Measurements from ENCODE around the gene PIGU. TPM values are rescaled to one million over a fixed set of nuclear protein-coding genes. Genes with fewer than 3 reads are reported as not detected.

Gene PIGU
- total RNA-seq, 1 experiment from 2014 or later: 25.0 TPM

DNA sequence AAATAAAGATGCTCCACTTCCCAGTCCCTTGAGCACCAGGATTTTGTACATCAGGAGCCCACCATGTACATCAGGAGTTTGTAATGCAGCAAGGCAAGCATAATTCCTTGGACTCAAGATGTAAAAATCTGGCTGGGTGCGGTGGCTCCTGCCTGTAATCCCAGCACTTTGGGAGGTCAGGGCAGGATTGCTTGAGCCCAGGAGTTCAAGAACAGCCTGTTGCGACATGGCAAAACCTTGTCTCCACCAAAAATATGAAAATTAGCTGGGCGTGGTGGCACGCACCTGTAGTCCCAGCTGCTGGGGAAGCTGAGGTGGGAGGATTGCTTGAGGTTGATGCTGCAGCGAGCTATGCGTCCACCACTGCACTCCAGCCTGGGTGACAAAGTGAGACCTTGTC is 134.5 kb downstream of the PIGU start:
- no peaks in the 10 kb centered on the region for H3K4me1 ChIP-seq (replicated peaks; ENCODE audit: insufficient read depth)
- DNase-seq: no peak
- no peak overlapping the region for H2AFZ ChIP-seq
- TF ChIP-seq, protein P1, sequence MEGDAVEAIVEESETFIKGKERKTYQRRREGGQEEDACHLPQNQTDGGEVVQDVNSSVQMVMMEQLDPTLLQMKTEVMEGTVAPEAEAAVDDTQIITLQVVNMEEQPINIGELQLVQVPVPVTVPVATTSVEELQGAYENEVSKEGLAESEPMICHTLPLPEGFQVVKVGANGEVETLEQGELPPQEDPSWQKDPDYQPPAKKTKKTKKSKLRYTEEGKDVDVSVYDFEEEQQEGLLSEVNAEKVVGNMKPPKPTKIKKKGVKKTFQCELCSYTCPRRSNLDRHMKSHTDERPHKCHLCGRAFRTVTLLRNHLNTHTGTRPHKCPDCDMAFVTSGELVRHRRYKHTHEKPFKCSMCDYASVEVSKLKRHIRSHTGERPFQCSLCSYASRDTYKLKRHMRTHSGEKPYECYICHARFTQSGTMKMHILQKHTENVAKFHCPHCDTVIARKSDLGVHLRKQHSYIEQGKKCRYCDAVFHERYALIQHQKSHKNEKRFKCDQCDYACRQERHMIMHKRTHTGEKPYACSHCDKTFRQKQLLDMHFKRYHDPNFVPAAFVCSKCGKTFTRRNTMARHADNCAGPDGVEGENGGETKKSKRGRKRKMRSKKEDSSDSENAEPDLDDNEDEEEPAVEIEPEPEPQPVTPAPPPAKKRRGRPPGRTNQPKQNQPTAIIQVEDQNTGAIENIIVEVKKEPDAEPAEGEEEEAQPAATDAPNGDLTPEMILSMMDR (conservative IDR thresholded peaks at IDR 0.05): no peak
- POLR2A ChIA-PET (ENCODE audit: unreplicated experiment): no interaction called here
- peaks cover 4% of the 10 kb centered on the region; the same call in 1 of the 2 replicates for H3F3A ChIP-seq (ENCODE audit: insufficient read depth, low read depth)
- peaks cover 4% of the 10 kb centered on the region; the same call in 1 of the 2 replicates for H3K36me3 ChIP-seq (ENCODE audit: low read depth)
- no TSS peak for BruUV-seq (replicated peaks)
- H3K4me3 ChIP-seq: no peak overlapping the region
- H3K9me3 ChIP-seq (ENCODE audit: insufficient read depth, low read depth): no peaks in the 10 kb centered on the region
- intact Hi-C loops (cut with micrococcal nuclease; ENCODE audit: unreplicated experiment): no loop called here
- no peak overlapping the region for H3K4me2 ChIP-seq
- no peaks in the 10 kb centered on the region for H3K27me3 ChIP-seq (ENCODE audit: insufficient read depth, low read depth)
- CTCF ChIA-PET: no interaction called here
- H4K20me1 ChIP-seq (ENCODE audit: insufficient read depth): no peaks in the 10 kb centered on the region
- no peak overlapping the region for H3K27ac ChIP-seq
- no peaks in the 10 kb centered on the region for H3K79me2 ChIP-seq (ENCODE audit: low read depth)
- no peaks in the 10 kb centered on the region for H3K9me2 ChIP-seq (ENCODE audit: insufficient read depth)

DNA sequence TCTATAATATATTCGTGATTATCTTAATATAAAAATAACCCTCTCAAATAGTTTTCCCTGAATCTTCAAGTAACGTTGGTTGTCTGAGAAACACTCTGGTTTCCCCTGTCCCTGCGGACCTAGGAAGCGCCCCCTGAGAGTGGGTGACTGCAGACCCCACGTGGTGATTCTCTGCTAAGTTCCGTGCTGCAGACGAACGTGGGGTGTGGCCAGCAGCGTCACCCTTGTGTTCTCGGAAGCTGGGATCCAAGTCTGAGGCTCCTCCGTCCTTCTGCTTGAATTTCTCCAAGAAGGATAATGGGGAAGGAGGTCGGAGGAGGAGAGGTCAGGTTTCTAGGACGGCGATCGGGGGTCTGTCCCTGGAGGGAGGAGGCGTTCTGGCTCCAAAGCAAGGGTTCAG is 135.0 kb downstream of the PIGU start:
- H3K36me3 ChIP-seq (ENCODE audit: low read depth): peaks cover 4% of the 10 kb centered on the region; the same call in 1 of the 2 replicates
- CTCF ChIA-PET: no interaction called here

DNA sequence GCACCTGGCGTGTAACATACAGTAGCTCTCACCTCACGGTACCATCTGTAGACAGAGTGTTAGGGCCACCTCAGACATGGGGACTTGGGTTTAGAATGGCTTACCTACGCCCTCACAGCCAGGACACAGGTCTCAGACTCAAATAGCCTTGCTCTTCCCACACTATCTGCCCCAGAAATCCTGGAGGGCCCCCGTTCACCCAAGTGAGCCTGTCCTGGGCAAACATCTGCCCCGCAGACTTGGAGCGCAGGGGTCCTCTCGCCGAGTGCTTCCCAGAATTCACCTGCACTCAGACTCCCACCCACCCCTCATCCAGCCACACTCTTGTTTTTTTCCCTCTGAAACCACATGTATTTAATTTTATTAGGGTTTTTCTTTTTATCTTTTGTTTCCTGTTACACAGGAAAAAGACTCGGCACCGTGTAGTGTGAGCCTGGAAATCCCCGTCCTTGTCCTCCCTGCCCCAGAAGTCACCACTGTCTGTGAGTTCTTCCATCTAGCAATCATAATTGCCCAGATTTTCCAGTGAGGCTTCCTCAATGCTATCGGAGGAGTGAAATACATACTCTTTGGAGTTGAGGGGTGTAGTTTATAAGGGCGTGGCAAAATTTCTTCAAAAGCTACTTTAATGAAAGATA is 135.5 kb downstream of the PIGU start:
- H3K9me2 ChIP-seq (ENCODE audit: insufficient read depth): no peaks in the 10 kb centered on the region
- no peaks in the 10 kb centered on the region for H3K4me1 ChIP-seq (replicated peaks; ENCODE audit: insufficient read depth)
- DNase-seq: no peak
- TF ChIP-seq, protein P1 (conservative IDR thresholded peaks at IDR 0.05): no peak
- no peak for TF ChIP-seq EZH2 (IDR thresholded peaks at IDR 0.05; ENCODE audit: low read depth)
- no peaks in the 10 kb centered on the region for H3K27me3 ChIP-seq (ENCODE audit: insufficient read depth, low read depth)
- peaks cover 4% of the 10 kb centered on the region; the same call in 1 of the 2 replicates for H3K36me3 ChIP-seq (ENCODE audit: low read depth)
- no peak overlapping the region for H3K4me3 ChIP-seq
- no peak overlapping the region for H2AFZ ChIP-seq
- H4K20me1 ChIP-seq (ENCODE audit: insufficient read depth): no peaks in the 10 kb centered on the region
- H3K79me2 ChIP-seq (ENCODE audit: low read depth): no peaks in the 10 kb centered on the region
- H3K9me3 ChIP-seq (ENCODE audit: insufficient read depth, low read depth): no peaks in the 10 kb centered on the region
- H3F3A ChIP-seq (ENCODE audit: insufficient read depth, low read depth): peaks cover 4% of the 10 kb centered on the region; the same call in 1 of the 2 replicates
- no peak overlapping the region for H3K27ac ChIP-seq
- no peak overlapping the region for H3K4me2 ChIP-seq
- CTCF ChIA-PET: no interaction called here
- intact Hi-C loops (cut with micrococcal nuclease; ENCODE audit: unreplicated experiment): no loop called here
- BruUV-seq (replicated peaks): no TSS peak
- POLR2A ChIA-PET (ENCODE audit: unreplicated experiment): no interaction called here

More for the DNA sequence above, 135.0 kb downstream of the PIGU start:
- Histone ChIP-seq H2AFZ (no peak overlapping the region), H3F3A (ENCODE audit: insufficient read depth, low read depth) (peaks cover 4% of the 10 kb centered on the region; the same call in 1 of the 2 replicates), H3K4me1 (replicated peaks; ENCODE audit: insufficient read depth) (no peaks in the 10 kb centered on the region), H3K9me3 (ENCODE audit: insufficient read depth, low read depth) (no peaks in the 10 kb centered on the region), H4K20me1 (ENCODE audit: insufficient read depth) (no peaks in the 10 kb centered on the region), H3K27ac (no peak overlapping the region), H3K4me3 (no peak overlapping the region), H3K79me2 (ENCODE audit: low read depth) (no peaks in the 10 kb centered on the region), H3K9me2 (ENCODE audit: insufficient read depth) (no peaks in the 10 kb centered on the region), H3K27me3 (ENCODE audit: insufficient read depth, low read depth) (no peaks in the 10 kb centered on the region), H3K4me2 (no peak overlapping the region)
- no peak for TF ChIP-seq EZH2 (IDR thresholded peaks at IDR 0.05; ENCODE audit: low read depth)
- TF ChIP-seq, protein P1 (conservative IDR thresholded peaks at IDR 0.05): no peak
- no TSS peak for BruUV-seq (replicated peaks)
- DNase-seq: no peak
- intact Hi-C loops (cut with micrococcal nuclease; ENCODE audit: unreplicated experiment): no loop called here
- POLR2A ChIA-PET (ENCODE audit: unreplicated experiment): no interaction called here
